Mononuclear cell (primary cell): Measurements from ENCODE around the gene SYNPO2. TPM values are rescaled to one million over a fixed set of nuclear protein-coding genes. Genes with fewer than 3 reads are reported as not detected.
"Not testable (repeated sequence)": the region's sequence is repeated elsewhere in the genome, so short reads cannot be mapped to it uniquely, and the experiment has no call there.

Source experiments
- H3K27me3 ChIP-seq: 2 replicates; pipeline ENCODE4 v1.6.0; 2011; ENCODE audit warnings: low read length, control low read depth; ENCODE audit not compliant: insufficient read depth
- H3K4me1 ChIP-seq: 2 replicates; pipeline ENCODE4 v1.5.1; 2011; ENCODE audit warnings: mild to moderate bottlenecking, low read length, control low read depth; ENCODE audit not compliant: insufficient read depth
- H3K4me3 ChIP-seq: 2 replicates; pipeline ENCODE4 v1.5.1; 2011; ENCODE audit warnings: mild to moderate bottlenecking, low read length, moderate library complexity
- H3K9me3 ChIP-seq: 2 replicates; pipeline ENCODE4 v1.5.1; 2011; ENCODE audit warnings: low read depth, mild to moderate bottlenecking, control low read depth, low read length
- total RNA-seq: library from RNA; depleted of rRNA; stranded (reverse); fragments of >200 nt; gene quantifications from one replicate; pipeline ENCODE4 v1.2.3, GENCODE V29; 2012

SYNPO2 gene
- total RNA-seq, 1 donor = 2.9 TPM

DNA sequence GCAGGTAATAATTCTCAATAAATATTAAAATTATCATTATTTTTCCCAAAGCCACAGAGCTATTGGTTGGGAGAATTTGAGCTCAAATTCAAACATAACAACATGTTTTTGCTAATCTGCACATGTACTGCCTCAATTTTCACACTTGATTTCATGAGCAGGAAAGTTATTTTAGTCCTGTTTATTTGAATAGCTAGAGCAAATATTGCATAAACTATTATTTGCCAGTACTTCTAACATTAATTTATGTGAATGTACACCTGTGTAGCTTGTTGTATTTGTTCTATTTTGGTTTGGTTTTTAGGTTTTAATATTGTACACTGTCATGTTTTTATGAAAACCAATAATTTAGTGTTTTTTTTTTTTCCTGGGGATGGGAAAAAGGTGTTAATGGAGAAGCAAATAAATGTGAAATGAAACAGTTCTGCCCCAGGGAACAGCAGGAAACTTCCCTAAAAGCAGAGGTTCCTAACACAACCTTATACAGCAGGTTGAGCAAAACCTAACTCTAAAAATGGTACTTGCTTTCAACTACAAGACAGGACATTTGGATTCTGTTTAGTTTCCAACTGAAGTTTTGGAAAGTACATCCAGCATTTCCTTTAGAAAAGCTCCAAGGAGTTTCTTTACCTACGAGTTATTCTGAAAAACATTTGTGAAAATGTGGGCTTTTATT, 99.4 kb downstream of the SYNPO2 start:
- Histone ChIP-seq H3K4me1 (peaks cover 8% of the 10 kb centered on the region), H3K27me3 (no peaks in the 10 kb centered on the region), H3K9me3 (no peaks in the 10 kb centered on the region), H3K4me3 (no peak overlapping the region)

DNA sequence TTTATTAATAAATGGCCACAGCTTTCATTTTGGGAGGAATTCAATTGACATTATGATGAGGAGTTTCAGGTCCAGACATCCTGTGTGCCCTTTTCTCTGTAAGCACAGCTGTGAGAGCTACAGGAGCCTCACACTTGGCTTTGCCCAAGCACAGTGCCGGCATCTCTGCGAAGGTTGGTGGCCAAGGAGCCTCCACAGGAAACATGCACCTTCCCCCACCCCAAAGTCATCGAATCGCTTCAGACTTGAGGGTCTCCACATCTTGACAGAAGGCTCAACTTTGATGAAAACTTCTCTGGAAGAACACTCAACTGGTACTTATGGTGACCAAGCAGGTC, 100.0 kb downstream of the SYNPO2 start:
- Histone ChIP-seq H3K9me3 (no peaks in the 10 kb centered on the region), H3K4me1 (peaks cover 8% of the 10 kb centered on the region), H3K27me3 (no peaks in the 10 kb centered on the region), H3K4me3 (no peak overlapping the region)

DNA sequence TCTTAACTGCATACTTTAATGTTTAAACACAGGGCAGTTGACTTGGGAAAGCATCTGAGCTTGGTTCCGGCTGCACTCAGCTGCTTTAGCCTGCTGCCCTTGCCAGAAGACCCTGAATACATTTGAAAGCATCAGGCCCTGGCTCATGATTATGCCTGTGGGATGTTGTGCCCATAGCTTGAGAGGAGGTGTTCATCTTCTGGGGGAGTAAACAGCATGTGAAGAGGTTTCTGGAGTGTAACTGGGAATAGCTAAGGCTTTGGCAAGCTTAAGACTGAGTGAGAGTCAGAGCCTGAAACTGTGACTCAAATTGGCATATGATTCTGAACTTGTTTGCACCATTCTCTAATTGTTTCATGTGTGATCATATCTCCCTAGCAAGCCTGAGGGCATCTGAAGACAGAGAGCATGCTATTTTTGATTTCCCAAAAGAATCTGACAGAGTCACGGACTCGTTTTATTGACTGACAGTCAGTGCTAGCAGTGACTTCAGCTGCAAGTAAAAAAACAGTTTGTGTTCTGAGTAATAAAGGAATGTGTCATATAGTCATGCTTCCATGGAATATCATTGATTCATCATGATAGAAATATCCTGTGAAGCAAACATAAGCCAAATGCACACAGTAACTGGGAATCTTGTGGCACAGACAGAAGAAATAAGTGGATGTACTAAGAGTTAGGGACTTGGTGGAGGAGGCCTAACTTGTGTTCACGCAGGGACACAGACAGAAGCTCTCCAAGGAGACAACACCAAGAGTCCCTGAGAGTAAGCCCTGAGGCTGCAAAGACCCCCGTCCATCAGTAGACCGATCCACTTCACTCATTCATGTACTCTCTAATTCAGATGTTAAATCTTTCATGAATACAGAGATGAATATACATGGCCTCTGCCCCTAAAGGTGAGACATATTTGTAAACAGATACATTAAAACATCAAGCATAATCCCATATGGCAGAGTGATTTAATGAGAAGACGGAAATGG, 100.7 kb downstream of the SYNPO2 start:
- no peaks in the 10 kb centered on the region for H3K27me3 ChIP-seq
- no peak overlapping the region for H3K4me3 ChIP-seq
- peaks cover 8% of the 10 kb centered on the region for H3K4me1 ChIP-seq
- no peaks in the 10 kb centered on the region for H3K9me3 ChIP-seq

DNA sequence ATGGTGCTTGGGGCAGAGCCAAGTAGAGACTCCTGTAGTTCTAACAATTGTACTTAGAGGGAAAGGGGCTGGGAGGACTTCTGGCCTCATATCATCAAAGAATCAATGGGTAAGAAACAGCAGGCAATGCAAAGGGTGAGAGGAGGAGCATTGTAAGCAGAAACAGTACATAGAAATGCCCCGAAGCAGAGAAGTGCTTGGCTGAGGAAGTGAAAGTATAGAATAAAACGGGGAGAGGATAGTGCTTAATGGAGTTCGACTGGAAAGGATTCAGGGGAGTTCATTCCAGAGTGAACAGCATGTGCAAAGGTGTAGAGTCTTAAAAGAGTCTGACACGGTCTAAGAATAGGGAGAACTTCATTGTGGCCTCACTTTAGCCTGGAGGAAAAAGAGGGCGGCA, 103.0 kb downstream of the SYNPO2 start:
- no peak overlapping the region for H3K4me3 ChIP-seq
- H3K27me3 ChIP-seq = peaks cover 2% of the 10 kb centered on the region
- H3K4me1 ChIP-seq = peaks cover 8% of the 10 kb centered on the region
- no peaks in the 10 kb centered on the region for H3K9me3 ChIP-seq

DNA sequence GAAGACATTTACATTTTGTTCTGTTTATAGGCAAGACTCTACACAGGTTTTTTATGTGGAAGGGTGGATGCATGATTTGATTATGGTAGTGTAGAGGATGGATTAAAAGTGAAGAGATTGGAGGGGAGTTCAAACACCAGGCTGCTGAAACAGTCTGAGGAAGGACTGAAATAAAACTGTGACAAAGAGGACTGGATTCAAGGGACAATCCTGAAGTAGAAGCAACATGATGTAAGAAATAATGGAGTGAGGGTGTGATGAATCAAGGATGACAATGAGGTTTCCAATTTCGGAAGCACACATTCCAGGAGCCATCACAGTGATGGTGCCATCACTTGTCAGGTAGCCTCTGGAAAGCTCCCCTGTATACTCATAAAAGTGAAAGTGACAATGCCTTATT, 103.5 kb downstream of the SYNPO2 start:
- Histone ChIP-seq H3K4me3 (no peak overlapping the region), H3K9me3 (no peaks in the 10 kb centered on the region), H3K27me3 (peaks cover 2% of the 10 kb centered on the region), H3K4me1 (peaks cover 8% of the 10 kb centered on the region)

DNA sequence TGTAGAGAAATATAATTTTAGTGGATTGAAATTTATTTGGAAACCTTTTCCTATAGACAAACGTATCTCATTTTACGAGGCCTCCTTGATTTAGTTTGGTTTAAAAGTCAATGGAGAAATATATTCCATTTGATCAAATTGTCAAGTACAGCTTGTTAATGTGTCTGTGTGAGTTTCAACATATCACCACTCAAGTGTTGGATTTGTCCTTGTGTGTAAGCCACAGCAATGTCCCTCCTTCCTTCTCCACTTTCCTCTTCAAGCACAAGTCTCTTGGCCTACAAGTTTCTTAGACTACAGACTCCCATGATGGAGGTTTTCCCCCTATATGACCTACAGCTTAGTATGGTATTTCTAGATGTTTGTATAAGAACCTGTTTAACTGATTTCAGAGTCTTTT, 104.7 kb downstream of the SYNPO2 start:
- H3K4me3 ChIP-seq = no peak overlapping the region
- H3K4me1 ChIP-seq = peaks cover 8% of the 10 kb centered on the region
- H3K27me3 ChIP-seq = peaks cover 2% of the 10 kb centered on the region
- no peaks in the 10 kb centered on the region for H3K9me3 ChIP-seq

DNA sequence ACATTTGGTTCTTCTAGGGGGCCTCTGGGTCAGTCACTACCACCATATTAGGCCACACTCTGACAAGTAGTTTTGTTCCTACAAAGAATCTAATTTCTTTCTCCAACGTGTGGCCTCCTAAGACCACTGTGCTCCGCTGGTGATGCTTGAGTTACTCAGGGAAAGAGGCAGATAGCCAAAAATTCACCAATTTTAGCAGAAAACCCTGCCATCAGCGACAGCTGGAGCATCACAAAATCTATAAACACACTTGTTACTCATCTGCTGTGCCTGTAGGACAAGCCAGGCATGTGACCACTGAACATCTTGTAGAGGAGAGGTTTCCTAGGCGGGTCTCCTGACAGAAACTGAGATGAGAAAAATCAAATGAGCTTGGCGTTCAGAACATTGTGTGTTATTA, 105.4 kb downstream of the SYNPO2 start:
- Histone ChIP-seq H3K27me3 (peaks cover 2% of the 10 kb centered on the region), H3K4me3 (no peak overlapping the region), H3K9me3 (no peaks in the 10 kb centered on the region), H3K4me1 (peaks cover 8% of the 10 kb centered on the region)

DNA sequence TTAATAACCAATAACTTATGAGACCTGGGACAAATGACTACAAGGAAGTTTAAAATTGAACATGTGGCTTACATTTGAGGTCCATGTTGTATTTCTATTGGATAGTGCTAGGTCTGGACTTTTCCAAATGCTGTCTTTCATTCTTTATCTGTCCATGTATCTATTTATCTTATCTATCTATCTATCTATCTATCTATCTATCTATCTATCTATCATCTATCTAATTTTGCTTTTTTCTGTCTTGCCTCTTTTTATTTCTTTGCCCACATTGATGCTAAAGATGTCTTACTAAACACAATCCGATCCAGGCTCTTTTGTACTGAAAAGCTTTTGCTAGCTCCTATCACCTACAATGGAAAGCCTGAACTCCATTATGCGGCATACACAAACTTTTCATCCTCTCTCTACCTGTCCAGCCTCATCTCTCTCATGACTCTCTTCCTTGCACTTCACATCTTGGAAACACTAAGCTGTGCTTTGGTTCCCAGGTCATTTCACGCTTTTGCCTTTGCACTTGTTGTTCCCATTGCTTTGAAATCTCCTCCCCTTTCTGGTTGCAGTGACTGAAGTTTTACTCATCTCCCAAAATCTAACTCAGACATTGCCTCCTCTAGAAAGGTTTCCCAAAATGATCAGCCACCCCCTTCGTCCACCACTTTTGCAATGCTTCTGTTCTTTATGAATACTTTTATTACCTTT, 107.2 kb downstream of the SYNPO2 start:
- peaks cover 8% of the 10 kb centered on the region for H3K4me1 ChIP-seq
- H3K4me3 ChIP-seq = no peak overlapping the region
- no peaks in the 10 kb centered on the region for H3K9me3 ChIP-seq

DNA sequence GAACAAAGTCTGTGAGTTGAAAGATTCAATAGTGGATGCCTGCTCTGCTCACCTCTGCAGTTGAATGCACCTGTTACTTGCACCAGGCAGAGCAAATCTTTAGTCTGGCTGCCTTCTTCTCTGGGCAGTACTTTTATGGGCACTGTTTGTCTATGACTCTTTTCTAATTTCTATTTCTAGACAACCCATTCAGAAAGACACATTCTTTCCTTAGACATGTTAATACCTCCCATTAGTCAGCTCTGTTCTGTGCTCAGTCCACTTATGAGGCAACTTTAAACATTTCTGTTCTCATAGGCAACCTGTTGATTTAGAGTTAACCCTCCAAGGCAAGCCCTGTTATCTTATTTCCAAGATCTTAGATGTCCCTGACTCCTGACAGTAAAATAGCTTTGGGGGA, 108.9 kb downstream of the SYNPO2 start:
- Histone ChIP-seq H3K4me3 (no peak overlapping the region), H3K9me3 (no peaks in the 10 kb centered on the region), H3K27me3 (peaks cover 5% of the 10 kb centered on the region), H3K4me1 (no peaks in the 10 kb centered on the region)

More for the DNA sequence above, 107.2 kb downstream of the SYNPO2 start:
- H3K27me3 ChIP-seq = peaks cover 5% of the 10 kb centered on the region

DNA sequence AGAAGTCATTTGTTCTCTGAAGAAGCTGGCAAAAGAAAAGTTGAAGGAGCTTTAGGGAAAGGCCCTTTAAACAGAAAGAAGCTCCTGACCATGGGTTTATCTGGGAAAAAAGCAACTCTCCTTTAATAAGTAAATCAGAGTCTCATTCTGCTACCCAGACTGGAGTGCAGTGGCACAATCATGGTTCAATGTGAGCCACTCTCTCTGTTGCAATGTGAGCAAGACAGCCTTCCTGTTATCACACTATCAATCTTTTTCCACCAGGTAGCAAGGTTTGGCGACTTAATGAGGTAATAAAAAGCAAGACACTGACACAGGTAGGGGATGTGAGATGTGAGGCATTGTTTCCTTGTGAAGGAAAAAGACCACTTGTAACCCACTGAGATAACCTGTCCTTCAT, 111.3 kb downstream of the SYNPO2 start:
- H3K4me3 ChIP-seq = no peak overlapping the region
- H3K4me1 ChIP-seq = peaks cover 6% of the 10 kb centered on the region
- no peaks in the 10 kb centered on the region for H3K9me3 ChIP-seq
- H3K27me3 ChIP-seq = peaks cover 5% of the 10 kb centered on the region

DNA sequence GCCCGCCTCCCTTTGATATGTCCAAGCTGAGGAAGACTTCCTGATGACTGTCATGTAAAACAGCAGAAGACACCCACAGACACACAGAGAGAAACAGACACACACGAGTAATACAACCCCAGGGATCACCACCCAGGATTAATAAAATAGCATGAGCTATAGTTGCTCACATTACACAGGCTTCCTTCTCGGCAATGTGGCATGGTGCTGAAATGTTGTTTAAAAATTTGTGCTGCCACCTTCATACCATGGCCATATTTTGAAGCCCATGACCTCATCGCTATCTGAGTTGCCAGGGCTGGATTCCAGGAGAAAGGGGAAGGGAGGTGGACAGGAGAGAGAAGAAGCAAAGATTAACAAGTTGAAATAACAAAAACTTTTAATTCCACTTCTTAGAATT, 111.7 kb downstream of the SYNPO2 start:
- Histone ChIP-seq H3K9me3 (no peaks in the 10 kb centered on the region), H3K27me3 (peaks cover 4% of the 10 kb centered on the region), H3K4me3 (no peak overlapping the region), H3K4me1 (peaks cover 6% of the 10 kb centered on the region)

DNA sequence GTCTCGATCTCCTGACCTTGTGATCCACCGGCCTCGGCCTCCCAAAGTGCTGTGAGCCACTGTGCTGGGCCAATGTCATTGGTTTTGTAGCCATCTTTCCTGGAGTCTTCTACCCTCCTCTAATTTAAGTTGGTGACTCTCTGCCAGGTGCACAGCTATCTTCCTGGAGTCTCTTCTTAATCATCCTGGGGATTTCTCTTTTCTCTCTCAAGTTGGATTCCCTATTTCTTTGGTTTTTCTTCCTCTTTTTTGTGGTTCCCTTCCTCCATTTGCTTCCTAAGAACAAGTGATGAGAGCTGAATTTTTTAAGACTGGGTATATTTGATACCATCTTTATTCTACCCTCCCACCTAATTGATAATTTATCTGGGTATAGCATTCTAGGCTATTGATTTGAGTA, 113.8 kb downstream of the SYNPO2 start:
- H3K4me1 ChIP-seq = peaks cover 6% of the 10 kb centered on the region
- peaks cover 3% of the 10 kb centered on the region for H3K27me3 ChIP-seq
- H3K9me3 ChIP-seq = no peaks in the 10 kb centered on the region
- no peak overlapping the region for H3K4me3 ChIP-seq

DNA sequence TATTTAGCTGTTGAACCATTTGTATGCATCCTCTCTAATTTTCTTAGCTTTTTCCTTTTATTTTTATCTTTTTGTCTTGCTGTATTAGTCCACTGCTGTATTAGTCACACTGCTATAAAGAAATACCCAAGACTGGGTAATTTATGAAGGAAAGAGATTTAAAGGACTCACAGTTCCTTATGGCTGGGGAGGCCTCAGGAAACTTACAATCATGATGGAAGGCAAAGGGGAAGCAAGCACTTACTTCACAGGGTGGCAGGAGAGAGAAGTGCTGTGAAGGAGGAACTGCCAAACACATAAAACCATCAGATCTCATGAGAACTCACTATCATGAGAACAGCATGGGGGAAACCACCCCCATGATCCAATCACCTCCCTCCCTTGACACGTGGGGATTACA, 114.3 kb downstream of the SYNPO2 start:
- H3K27me3 ChIP-seq, H3K4me1 ChIP-seq, H3K4me3 ChIP-seq, H3K9me3 ChIP-seq: not testable (repeated sequence)

DNA sequence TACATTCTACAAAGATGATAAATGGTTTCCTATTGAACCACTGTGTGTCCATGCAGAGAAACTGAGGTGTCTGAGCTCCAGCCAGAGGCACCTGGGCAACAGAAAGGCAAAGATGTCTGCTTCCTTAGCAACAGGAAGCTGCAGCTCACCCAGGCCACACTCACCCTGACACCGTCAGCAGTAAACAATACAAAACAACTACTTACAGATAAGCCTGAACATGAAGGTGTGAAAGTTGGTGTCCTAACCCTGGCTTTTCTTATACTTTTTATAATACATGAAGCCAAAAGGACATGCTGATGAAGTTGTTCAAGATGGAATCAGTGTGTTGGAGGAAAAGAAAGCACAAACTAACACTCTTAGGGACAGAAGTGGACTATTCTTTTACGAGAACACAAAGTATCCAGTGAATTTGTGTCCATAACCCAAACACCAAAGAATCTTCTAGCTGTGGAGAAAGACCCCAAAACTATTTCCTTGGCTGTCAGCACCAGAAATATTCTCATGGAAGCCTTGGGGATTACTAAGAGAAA, 117.3 kb downstream of the SYNPO2 start:
- Histone ChIP-seq H3K4me1 (peaks cover 20% of the 10 kb centered on the region), H3K27me3 (no peaks in the 10 kb centered on the region), H3K9me3 (no peaks in the 10 kb centered on the region), H3K4me3 (no peak overlapping the region)

DNA sequence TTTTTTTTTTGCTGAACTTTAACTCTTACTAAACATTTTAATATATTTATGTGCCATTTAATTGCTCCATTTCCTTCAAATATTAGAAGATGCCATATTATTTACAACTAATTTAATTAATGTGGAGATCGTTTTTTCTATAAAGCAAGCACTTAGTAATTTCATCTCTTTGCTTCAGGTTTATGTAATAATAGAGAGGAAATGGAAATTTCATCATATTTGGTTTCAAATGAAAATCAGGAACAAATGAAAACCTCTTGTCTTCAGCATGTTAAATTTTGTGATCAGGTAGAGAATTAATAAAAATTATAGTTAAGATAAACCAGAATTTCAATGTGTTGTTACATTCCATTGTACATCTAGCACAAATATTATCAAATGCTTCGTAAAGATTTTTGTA, 120.1 kb downstream of the SYNPO2 start:
- Histone ChIP-seq H3K4me1 (peaks cover 16% of the 10 kb centered on the region), H3K4me3 (no peak overlapping the region), H3K9me3 (no peaks in the 10 kb centered on the region), H3K27me3 (no peaks in the 10 kb centered on the region)
